B cell (primary cell): Measurements from ENCODE around the gene AOC1. TPM values are rescaled to one million over a fixed set of nuclear protein-coding genes. Genes with fewer than 3 reads are reported as not detected.

Experiments
- ATAC-seq: fragments of 200-7000 bp; cut with Tn5 transposase; one replicate; pipeline ENCODE4 v1.10.0; 2021; ENCODE audit warnings: low read depth, mild to moderate bottlenecking, moderate number of reproducible peaks, moderate library complexity
- CTCF ChIA-PET: fragments of 350-600 bp; sonication (Branson Sonifier 250); formaldehyde crosslinking; loops from one replicate; lab custom pipeline; 2021; ENCODE audit warnings: antibody characterized with exemption, inconsistent platforms; lab: Charles Lee
- POLR2A ChIA-PET: fragments of 350-600 bp; sonication (Branson Sonifier 250); formaldehyde crosslinking; loops from one replicate; lab custom pipeline; 2021; ENCODE audit warnings: antibody characterized with exemption; lab: Charles Lee
- DNase-seq: peaks from one replicate; pipeline ENCODE4 v3.0.0; 2013
- H2AFZ ChIP-seq: 2 replicates; pipeline ENCODE4 v1.6.1; 2012; ENCODE audit warnings: mild to moderate bottlenecking, low read depth, low read length; ENCODE audit not compliant: insufficient read depth, poor library complexity, severe bottlenecking
- H3K27ac ChIP-seq, 2 donors: 1 replicate in 1 of 2; 2 replicates in 1 of 2; pipeline ENCODE4 v1.5.1; 2012 to 2013; ENCODE audit warnings: low read length in 2 of 2, mild to moderate bottlenecking in 2 of 2, moderate library complexity in 1 of 2
- H3K27me3 ChIP-seq, 4 experiments: fragments of 200-600 bp in 1 of 4; sonication (generic) in 1 of 4; replicated peaks in 1 of 4; 1 replicate in 2 of 4; 2 replicates in 2 of 4; pipeline versions ENCODE4 v1.6.1 to v1.7.0; 2013 to 2016; ENCODE audit warnings: low read length in 3 of 4, mild to moderate bottlenecking in 2 of 4, mixed read lengths in 1 of 4, moderate library complexity in 1 of 4; ENCODE audit not compliant: insufficient read depth in 4 of 4, control insufficient read depth in 3 of 4; ENCODE audit errors: control extremely low read depth in 1 of 4
- H3K36me3 ChIP-seq, 2 experiments: replicated peaks in 1 of 2; 1 replicate in 1 of 2; 2 replicates in 1 of 2; pipeline versions ENCODE4 v1.6.1 to v1.7.1; 2013; ENCODE audit warnings: low read length in 1 of 2; ENCODE audit not compliant: insufficient read depth in 2 of 2, control insufficient read depth in 1 of 2; ENCODE audit errors: control extremely low read depth in 1 of 2, extremely low read depth in 1 of 2
- H3K4me1 ChIP-seq, 2 donors: fragments of 200-600 bp in 1 of 2; sonication (generic) in 1 of 2; 1 replicate in 1 of 2; 2 replicates in 1 of 2; pipeline versions ENCODE4 v1.5.1 to v1.6.1; 2013 to 2017; ENCODE audit warnings: low read length in 2 of 2; ENCODE audit not compliant: control insufficient read depth in 2 of 2, insufficient read depth in 2 of 2
- H3K4me2 ChIP-seq: replicated peaks from 2 replicates; pipeline ENCODE3; 2012; ENCODE audit warnings: mild to moderate bottlenecking, low read depth, low read length; ENCODE audit not compliant: poor library complexity, severe bottlenecking
- H3K4me3 ChIP-seq, 5 experiments: fragments of 200-600 bp in 1 of 5; sonication (generic) in 1 of 5; 1 replicate in 3 of 5; 2 replicates in 2 of 5; pipeline versions ENCODE4 v1.5.1 to v1.7.0; 2011 to 2016; ENCODE audit warnings: low read length in 4 of 5, mild to moderate bottlenecking in 4 of 5, low read depth in 2 of 5, control low read depth in 1 of 5, moderate library complexity in 1 of 5; ENCODE audit not compliant: insufficient read depth in 1 of 5; ENCODE audit errors: control extremely low read depth in 1 of 5, extremely low read depth in 1 of 5
- H3K79me2 ChIP-seq: fragments of 200-600 bp; sonication (generic); one replicate; pipeline ENCODE4 v1.6.0; 2016; ENCODE audit warnings: low read length; ENCODE audit not compliant: control insufficient read depth, insufficient read depth
- H3K9ac ChIP-seq: fragments of 200-600 bp; sonication (generic); 2 replicates; pipeline ENCODE4 v1.6.1; 2017; ENCODE audit warnings: mild to moderate bottlenecking, low read length, moderate library complexity
- H3K9me3 ChIP-seq, 3 donors: one replicate each; pipeline versions ENCODE4 v1.6.1 to v1.7.1; 2013; ENCODE audit warnings: low read length in 2 of 3; ENCODE audit not compliant: control insufficient read depth in 2 of 3, insufficient read depth in 1 of 3; ENCODE audit errors: control extremely low read depth in 1 of 3
- H4K20me1 ChIP-seq: 2 replicates; pipeline ENCODE4 v1.6.0; 2012; ENCODE audit warnings: mild to moderate bottlenecking, low read length; ENCODE audit not compliant: insufficient read depth, control insufficient read depth, poor library complexity, severe bottlenecking
- H3K27ac Mint-ChIP-seq: one replicate; pipeline ENCODE4 v1.8.0; 2021; ENCODE audit warnings: mixed read lengths
- H3K27me3 Mint-ChIP-seq: one replicate; pipeline ENCODE4 v1.8.0; 2021; ENCODE audit warnings: mixed read lengths
- H3K4me1 Mint-ChIP-seq: one replicate; pipeline ENCODE4 v1.8.0; 2021; ENCODE audit warnings: mixed read lengths
- H3K4me3 Mint-ChIP-seq: one replicate; pipeline ENCODE4 v1.8.0; 2021; ENCODE audit warnings: mixed read lengths
- H3K9me3 Mint-ChIP-seq: one replicate; pipeline ENCODE4 v1.8.0; 2022; ENCODE audit warnings: mixed read lengths; ENCODE audit not compliant: insufficient read depth
- EZH2 ChIP-seq: IDR thresholded peaks from 2 replicates; pipeline ENCODE4 v1.6.1; 2012; ENCODE audit warnings: borderline replicate concordance, low read depth, mild to moderate bottlenecking, moderate library complexity, low read length; ENCODE audit not compliant: insufficient read depth, poor library complexity, severe bottlenecking
- WGBS: methylation state at CpG from one replicate; pipeline ENCODE4 v1.1.5; 2013; ENCODE audit warnings: missing lambda C conversion rate; ENCODE audit not compliant: insufficient coverage; 5-methylcytosine and 5-hydroxymethylcytosine counted together
- intact Hi-C: fragments of 100-400 bp; cut with micrococcal nuclease; formaldehyde crosslinking; loops from one replicate; pipeline ENCODE4 v1.10.0; 2022
- polyA minus RNA-seq: library from RNA; depleted of rRNA, polyadenylated mRNA; stranded (reverse); fragments of >200 nt; gene quantifications from 2 replicates; pipeline ENCODE4 v1.2.3, GENCODE V29; 2012
- polyA plus RNA-seq: library from polyadenylated mRNA; depleted of rRNA; stranded (reverse); fragments of >200 nt; gene quantifications from 2 replicates; pipeline ENCODE4 v1.2.3, GENCODE V29; 2012
- total RNA-seq, 2 donors: library from RNA; stranded (reverse); fragments of 120-200 nt in 1 of 2; gene quantifications; 1 replicate in 1 of 2; 2 replicates in 1 of 2; pipeline versions ENCODE4 v1.2.3 to v1.2.4, GENCODE V29; 2013 to 2022
- TF ChIP-seq, protein P1 (sequence below): fragments of 200-600 bp; IDR thresholded peaks from one replicate; pipeline ENCODE4 v1.8.0; 2022; ENCODE audit warnings: antibody characterized with exemption, mild to moderate bottlenecking

Gene AOC1, protein sequence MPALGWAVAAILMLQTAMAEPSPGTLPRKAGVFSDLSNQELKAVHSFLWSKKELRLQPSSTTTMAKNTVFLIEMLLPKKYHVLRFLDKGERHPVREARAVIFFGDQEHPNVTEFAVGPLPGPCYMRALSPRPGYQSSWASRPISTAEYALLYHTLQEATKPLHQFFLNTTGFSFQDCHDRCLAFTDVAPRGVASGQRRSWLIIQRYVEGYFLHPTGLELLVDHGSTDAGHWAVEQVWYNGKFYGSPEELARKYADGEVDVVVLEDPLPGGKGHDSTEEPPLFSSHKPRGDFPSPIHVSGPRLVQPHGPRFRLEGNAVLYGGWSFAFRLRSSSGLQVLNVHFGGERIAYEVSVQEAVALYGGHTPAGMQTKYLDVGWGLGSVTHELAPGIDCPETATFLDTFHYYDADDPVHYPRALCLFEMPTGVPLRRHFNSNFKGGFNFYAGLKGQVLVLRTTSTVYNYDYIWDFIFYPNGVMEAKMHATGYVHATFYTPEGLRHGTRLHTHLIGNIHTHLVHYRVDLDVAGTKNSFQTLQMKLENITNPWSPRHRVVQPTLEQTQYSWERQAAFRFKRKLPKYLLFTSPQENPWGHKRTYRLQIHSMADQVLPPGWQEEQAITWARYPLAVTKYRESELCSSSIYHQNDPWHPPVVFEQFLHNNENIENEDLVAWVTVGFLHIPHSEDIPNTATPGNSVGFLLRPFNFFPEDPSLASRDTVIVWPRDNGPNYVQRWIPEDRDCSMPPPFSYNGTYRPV
- total RNA-seq (not detected in 2 replicates), polyA plus RNA-seq (0.07 TPM in 1 of 2 replicates, not detected in the other), polyA minus RNA-seq (not detected in 2 replicates)
- total RNA-seq (2013): not detected

DNA sequence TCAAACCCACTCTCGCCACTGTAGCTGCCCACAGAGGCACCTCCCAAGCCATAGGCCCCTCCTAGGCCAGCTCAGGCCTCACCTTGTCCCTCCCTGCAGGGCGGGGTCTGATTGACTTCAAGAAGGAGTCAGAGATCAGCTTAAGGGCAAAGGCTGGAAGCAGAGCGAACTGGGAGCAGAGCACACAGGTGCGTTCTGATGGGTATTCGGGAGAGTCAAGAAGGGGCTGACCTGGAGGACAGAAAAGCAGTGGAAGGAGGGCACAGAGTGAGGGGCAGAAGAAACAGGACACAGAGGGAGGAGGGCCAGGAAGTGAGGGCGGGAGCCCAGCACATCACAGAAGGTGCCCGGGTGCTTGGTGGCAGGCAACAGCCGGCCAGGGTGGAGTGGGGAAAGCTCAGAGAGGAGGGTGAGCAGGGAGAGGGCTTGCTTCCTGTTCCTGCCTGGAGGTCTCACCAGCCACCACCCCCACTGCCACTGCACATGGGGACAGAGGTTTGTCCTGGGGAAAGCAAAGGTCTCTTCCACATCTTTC is at the start of gene AOC1:
Gene AOC1 (plus strand): TSS at position 147 of the 535 bp plus-strand sequence. CDS start 3,954 bp downstream, outside the sequence.
- no peaks in the 10 kb centered on the region for H3K4me1 Mint-ChIP-seq
- H3K9me3 Mint-ChIP-seq: no peaks in the 10 kb centered on the region
- ChIA-PET CTCF (no interaction called here), POLR2A (no interaction called here)
- Histone ChIP-seq H3K4me2 (no peak within 1 kb of the TSS), H4K20me1 (no peaks in the 10 kb centered on the region), H3K27me3 (peaks cover 0 to 9% (median 1%) of the 10 kb centered on the region in 4 experiments), H3K4me3 (no peak within 1 kb of the TSS), H3K9ac (no peak within 1 kb of the TSS), H3K27ac (no peak within 1 kb of the TSS), H3K79me2 (no peaks in the 10 kb centered on the region), H3K4me1 (no peaks in the 10 kb centered on the region), H3K9me3 (no peaks in the 10 kb centered on the region), H3K36me3 (no peaks in the 10 kb centered on the region), H2AFZ (no peak within 1 kb of the TSS)
- TF ChIP-seq, protein P1, sequence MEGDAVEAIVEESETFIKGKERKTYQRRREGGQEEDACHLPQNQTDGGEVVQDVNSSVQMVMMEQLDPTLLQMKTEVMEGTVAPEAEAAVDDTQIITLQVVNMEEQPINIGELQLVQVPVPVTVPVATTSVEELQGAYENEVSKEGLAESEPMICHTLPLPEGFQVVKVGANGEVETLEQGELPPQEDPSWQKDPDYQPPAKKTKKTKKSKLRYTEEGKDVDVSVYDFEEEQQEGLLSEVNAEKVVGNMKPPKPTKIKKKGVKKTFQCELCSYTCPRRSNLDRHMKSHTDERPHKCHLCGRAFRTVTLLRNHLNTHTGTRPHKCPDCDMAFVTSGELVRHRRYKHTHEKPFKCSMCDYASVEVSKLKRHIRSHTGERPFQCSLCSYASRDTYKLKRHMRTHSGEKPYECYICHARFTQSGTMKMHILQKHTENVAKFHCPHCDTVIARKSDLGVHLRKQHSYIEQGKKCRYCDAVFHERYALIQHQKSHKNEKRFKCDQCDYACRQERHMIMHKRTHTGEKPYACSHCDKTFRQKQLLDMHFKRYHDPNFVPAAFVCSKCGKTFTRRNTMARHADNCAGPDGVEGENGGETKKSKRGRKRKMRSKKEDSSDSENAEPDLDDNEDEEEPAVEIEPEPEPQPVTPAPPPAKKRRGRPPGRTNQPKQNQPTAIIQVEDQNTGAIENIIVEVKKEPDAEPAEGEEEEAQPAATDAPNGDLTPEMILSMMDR: no peak
- TF ChIP-seq EZH2: no peak
- 45% methylated on average over 7 of the region's 8 CpGs for whole genome bisulfite sequencing
- no peak within 1 kb of the TSS for H3K27ac Mint-ChIP-seq
- intact Hi-C loops: no loop called here
- H3K4me3 Mint-ChIP-seq: no peak within 1 kb of the TSS
- peaks cover 33% of the 10 kb centered on the region for H3K27me3 Mint-ChIP-seq
- no peak for DNase-seq
- no peak for ATAC-seq
